ENCODE measurements around the gene SYT14. TPM values are rescaled to one million over a fixed set of nuclear protein-coding genes. Genes with fewer than 3 reads are reported as not detected.

SYT14 gene
- polyA plus RNA-seq, 1 donor from 2014 or later, result 21.9 TPM

DNA sequence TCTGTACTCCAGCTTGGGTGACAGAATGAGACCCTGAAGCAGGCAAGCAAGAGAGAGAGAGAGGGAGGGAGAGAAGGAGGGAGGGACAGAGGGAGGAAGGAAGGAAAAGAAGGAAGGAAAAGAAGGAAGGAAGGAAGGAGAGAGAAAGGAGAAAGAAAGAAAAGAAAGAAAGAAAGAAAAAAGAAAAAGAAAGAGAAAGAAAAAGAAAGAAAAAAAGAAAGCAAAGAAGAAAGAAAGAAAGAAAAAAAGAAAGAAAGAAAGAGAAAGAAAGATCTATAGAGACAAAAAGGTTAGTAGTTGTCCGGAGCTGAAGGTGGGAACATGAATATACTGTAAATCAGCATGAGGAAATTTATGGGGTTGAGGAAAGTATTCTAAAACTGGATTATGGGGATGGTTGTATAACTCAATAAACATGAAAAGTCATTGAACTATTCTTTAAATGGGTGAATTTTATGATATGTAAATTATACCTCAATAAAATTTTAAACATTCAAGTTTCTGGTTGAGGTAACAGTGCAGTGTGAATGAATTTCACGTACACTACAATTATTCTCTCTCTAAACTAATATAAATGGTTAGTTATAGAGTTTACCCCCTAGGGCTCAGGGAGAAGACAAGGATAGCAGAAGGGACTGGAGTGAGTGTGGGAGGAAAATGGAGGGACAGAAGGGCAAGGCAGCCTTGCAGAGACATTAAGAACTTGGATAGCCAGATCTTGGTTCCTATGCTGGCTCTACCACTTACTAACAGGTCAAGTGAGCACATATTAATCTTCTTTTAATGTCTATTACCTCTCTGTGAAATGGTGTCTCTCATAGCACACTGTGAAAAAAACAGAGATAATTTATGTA lies 269.8 kb downstream of the SYT14 start:
- Histone ChIP-seq H3K27me3 (ENCODE audit: insufficient read depth, low read depth, low read length) (no peaks in the 10 kb centered on the region), H3K4me3 (ENCODE audit: low read length) (no peak overlapping the region), H3K4me2 (ENCODE audit: low read length) (no peak overlapping the region), H3F3A (ENCODE audit: insufficient read depth, low read length, poor library complexity, severe bottlenecking) (no peaks in the 10 kb centered on the region), H3K9ac (ENCODE audit: low read length) (no peak overlapping the region), H3K79me2 (replicated peaks; ENCODE audit: insufficient read depth, low read length) (no peaks in the 10 kb centered on the region), H2AFZ (ENCODE audit: low read depth, low read length) (no peak overlapping the region), H3K27ac (ENCODE audit: low read length) (no peak overlapping the region), H3K9me3 (ENCODE audit: low read length) (no peaks in the 10 kb centered on the region), H3K9me2 (ENCODE audit: insufficient read depth, low read length) (no peaks in the 10 kb centered on the region), H3K36me3 (ENCODE audit: insufficient read depth, low read length) (no peaks in the 10 kb centered on the region), H4K20me1 (ENCODE audit: insufficient read depth) (no peaks in the 10 kb centered on the region)
- no peak for TF ChIP-seq MXI1 (conservative IDR thresholded peaks at IDR 0.05; ENCODE audit: poor library complexity, severe bottlenecking)
- TF ChIP-seq RAD21 (conservative IDR thresholded peaks at IDR 0.05), result no peak
- TF ChIP-seq EP300 (conservative IDR thresholded peaks at IDR 0.05; ENCODE audit: poor library complexity, severe bottlenecking), result no peak
- no peak for TF ChIP-seq CTCF (IDR thresholded peaks at IDR 0.05; ENCODE audit: poor library complexity, severe bottlenecking)
- no peak for TF ChIP-seq REST (IDR thresholded peaks at IDR 0.05; ENCODE audit: borderline replicate concordance)
- no peak for TF ChIP-seq TAF1 (IDR thresholded peaks at IDR 0.05; ENCODE audit: low read depth)
- no peak for TF ChIP-seq POLR2AphosphoS5 (IDR thresholded peaks at IDR 0.05)
- TF ChIP-seq EZH2 (IDR thresholded peaks at IDR 0.05; ENCODE audit: borderline replicate concordance, insufficient read depth, low read length, poor library complexity, severe bottlenecking), result no peak
- no peak for TF ChIP-seq SMC3 (conservative IDR thresholded peaks at IDR 0.05; ENCODE audit: poor library complexity)

GRCh38 chr1:210213335-210213734 lies 275.3 kb downstream of the SYT14 start:
- H4K20me1 ChIP-seq (ENCODE audit: insufficient read depth), result no peaks in the 10 kb centered on the region
- no peak overlapping the region for H3K4me2 ChIP-seq (ENCODE audit: low read length)
- no peak overlapping the region for H3K4me3 ChIP-seq (ENCODE audit: low read length)
- no peaks in the 10 kb centered on the region for H3K27me3 ChIP-seq (ENCODE audit: insufficient read depth, low read depth, low read length)
- TF ChIP-seq CTCF (IDR thresholded peaks at IDR 0.05; ENCODE audit: poor library complexity, severe bottlenecking) (no peak), REST (IDR thresholded peaks at IDR 0.05; ENCODE audit: borderline replicate concordance) (no peak), EZH2 (IDR thresholded peaks at IDR 0.05; ENCODE audit: borderline replicate concordance, insufficient read depth, low read length, poor library complexity, severe bottlenecking) (no peak), POLR2AphosphoS5 (IDR thresholded peaks at IDR 0.05) (no peak), SMC3 (conservative IDR thresholded peaks at IDR 0.05; ENCODE audit: poor library complexity) (no peak), EP300 (conservative IDR thresholded peaks at IDR 0.05; ENCODE audit: poor library complexity, severe bottlenecking) (no peak), RAD21 (conservative IDR thresholded peaks at IDR 0.05) (no peak), MXI1 (conservative IDR thresholded peaks at IDR 0.05; ENCODE audit: poor library complexity, severe bottlenecking) (no peak), TAF1 (IDR thresholded peaks at IDR 0.05; ENCODE audit: low read depth) (no peak)
- H3K9ac ChIP-seq (ENCODE audit: low read length), result no peak overlapping the region
- H3K36me3 ChIP-seq (ENCODE audit: insufficient read depth, low read length), result no peaks in the 10 kb centered on the region
- H3K27ac ChIP-seq (ENCODE audit: low read length), result no peak overlapping the region
- no peaks in the 10 kb centered on the region for H3K9me3 ChIP-seq (ENCODE audit: low read length)
- H2AFZ ChIP-seq (ENCODE audit: low read depth, low read length), result no peak overlapping the region
- H3K9me2 ChIP-seq (ENCODE audit: insufficient read depth, low read length), result no peaks in the 10 kb centered on the region
- H3F3A ChIP-seq (ENCODE audit: insufficient read depth, low read length, poor library complexity, severe bottlenecking), result no peaks in the 10 kb centered on the region
- H3K79me2 ChIP-seq (replicated peaks; ENCODE audit: insufficient read depth, low read length), result no peaks in the 10 kb centered on the region

Data from neural cell (in vitro differentiated cells).